Fibroblast of skin of abdomen (primary cell): Measurements from ENCODE around the gene MEX3D.
A peak's percentile ranks its signal among the peaks of the same experiment; 100 is the strongest.

Experiments used
- DNase-seq: peaks from one replicate; pipeline ENCODE4 v3.0.0-alpha.2; 2013

Gene MEX3D

DNA sequence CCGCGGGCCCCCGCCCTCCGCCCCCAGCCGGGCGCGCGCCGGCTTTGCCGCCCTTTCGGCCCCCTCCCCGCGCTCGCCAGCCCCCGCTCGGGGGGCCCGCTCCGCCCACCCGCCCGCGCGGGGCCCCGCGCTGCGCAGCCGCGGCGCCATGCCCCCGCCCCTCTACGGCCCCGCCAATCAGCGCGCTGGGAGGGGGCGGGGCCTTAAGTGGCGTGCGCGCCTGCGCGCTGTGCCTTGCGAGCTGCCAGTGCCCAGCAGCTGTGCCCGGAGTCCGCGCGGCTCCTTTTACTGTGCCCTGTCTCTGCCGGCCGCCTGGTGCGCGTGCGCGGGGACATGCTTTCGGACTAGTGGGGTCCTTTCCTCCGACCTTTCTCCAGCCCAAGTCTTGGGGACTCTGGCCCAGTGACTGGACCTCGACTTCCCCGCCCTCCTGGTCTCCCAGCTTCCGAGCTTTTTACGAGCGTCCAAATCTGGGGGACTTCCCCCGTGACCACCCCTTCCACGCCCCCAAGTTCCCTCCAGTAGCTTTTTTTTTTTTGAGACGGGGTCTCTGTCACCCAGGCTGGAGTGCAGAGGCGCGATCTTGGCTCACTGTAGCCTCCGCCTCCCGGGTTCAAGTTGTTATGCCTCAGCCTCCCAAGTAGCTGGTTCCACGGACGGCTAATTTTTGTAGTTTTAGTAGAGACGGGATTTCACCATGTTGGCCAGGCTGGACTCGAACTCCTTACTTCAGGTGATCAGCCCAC is 24.8 kb upstream of the MEX3D start, which contains the start of gene MBD3:
TSS of gene MBD3 (minus strand) at position 111 of the 746 bp plus-strand sequence. CDS start 234 bp downstream, outside the sequence.
- DNase-seq, result peak; percentile 92

- DNase-seq, result peak; percentile 91
Observed at GRCh38 chr19:1592024-1592754, 24.1 kb upstream of the MEX3D start.

- no peak for DNase-seq
Observed at GRCh38 chr19:1591421-1592023, 23.4 kb upstream of the MEX3D start.

DNA sequence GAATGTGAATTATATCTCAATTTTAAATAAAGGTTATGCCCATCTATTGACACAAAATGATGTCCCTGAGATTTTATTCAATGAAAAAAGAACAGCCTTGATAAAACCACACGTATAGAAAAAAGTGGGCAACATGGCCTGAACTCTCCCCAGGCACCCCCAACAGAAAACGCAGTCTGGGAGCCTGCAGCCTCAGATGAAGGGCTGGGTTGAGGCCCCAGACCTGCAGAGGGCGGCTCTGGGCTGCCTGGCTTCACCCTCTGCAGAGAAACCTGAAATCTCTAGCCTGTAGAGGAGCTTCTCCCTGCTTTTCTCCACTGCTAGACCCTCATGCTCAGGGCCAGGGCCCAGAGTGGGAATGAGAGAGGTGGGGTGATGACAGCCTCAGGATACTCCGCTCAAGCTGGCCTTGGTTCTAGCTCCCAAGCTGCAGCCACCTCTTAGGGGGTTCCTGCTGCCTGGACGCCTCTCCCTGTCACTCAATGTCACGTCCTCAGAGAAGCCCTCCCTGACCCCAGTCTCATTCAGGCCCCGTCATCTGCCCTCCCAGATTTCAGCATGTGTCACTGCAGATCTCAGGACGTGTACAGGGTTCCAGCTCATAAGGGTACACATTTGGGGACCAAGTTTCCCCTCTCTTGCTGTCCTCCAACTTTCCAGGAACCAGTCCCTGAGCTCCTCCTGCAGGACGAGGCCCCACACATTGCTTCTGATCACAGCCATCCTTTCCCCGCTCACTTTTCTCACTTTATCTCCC is 22.7 kb upstream of the MEX3D start:
- DNase-seq, result peak; percentile 26

- no peak for DNase-seq
Observed at GRCh38 chr19:1587872-1588271, 19.7 kb upstream of the MEX3D start.

DNA sequence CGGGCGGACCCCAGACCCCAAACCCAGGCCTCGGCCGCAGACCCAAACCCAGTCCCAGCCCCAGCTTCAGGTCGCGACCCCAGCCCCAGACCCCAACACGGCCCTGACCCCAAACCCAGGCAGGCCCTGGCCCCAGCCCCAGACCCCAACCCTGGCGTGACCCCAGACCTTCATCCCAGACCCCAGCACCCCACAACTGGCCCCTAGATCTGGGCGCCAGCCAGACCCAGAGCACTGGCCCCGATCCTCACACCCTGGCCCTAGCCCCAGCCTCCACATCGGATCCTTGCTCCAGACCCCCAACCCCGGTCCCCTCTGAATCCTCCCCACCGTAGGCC is 17.1 kb upstream of the MEX3D start:
- no peak for DNase-seq

DNA sequence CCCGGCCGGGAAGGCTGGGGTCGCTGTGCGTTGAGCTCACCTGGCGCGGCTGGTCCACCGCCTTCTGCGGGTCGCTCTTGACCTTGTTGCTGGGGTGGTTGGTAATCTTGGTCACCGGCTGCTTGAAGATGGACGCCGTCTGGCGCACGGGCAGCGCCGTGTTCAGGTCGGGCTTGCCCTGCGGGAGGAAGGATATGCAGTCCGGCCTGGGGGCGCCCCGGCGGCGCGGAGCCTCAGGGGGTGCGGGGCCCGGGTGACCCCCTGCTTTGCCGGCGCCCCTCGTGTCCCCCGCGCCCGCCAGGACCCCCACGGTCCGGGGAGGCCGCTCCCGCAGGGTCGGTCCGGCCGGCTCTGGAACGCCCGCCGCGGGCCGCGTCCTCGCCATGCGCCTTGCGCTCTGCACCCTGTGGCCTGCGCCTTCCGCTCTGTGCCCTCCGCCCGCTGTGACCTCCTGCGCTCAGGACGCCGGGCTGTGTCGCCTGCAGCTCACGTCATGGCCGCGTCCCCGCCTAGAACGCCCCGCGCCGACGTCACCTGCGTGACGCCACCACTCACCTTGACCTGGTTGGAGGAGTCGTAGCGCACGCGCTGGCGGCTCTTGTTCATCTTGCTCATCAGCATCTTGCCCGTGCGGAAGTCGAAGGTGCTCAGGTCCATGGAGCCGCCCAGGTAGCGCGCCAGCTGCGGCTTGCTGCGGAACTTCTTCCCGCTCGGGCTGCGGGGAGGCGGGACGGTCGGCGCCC is 16.5 kb upstream of the MEX3D start:
- DNase-seq, result no peak

DNA sequence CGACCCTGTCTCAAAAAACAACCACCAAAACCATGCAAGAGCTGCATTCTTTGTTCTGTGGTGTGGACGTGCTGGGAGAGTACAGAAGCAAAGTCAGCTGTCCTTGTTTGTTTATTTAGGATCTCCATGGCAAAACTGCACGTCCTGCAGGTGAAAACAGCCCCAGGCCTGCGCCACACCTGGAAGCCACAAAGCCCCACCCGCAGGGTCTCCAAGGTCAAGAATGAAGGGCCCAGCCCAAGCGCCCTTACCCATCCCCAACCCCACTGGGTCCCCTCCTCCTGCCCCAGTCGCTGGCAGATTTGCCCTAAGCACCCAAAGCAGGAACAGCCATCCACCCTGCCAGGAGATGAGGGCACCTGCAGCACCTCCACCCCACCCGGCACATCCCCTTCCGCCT is 14.1 kb upstream of the MEX3D start:
- DNase-seq, result no peak

DNA sequence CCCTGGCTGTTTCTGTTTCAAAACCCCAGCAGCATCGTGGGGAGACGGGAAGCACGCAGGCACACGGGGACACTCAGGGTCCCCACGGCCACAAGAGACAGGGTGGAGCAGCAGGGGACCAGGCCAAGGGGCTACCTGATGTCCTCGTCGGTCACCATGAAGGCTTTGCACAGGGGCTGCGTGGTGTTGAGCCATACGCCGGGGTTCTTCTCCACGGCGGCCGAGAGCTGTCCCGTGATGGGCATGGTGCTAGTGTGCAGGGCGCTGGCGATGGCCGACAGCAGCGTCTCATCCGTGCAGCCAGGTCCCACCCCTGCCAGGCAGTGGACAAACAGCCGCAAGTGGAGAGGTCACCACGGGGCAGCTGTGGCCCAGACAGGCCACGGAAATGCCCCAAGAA is 12.8 kb upstream of the MEX3D start:
- no peak for DNase-seq

GRCh38 chr19:1580382-1580781 is 12.3 kb upstream of the MEX3D start:
- no peak for DNase-seq

DNA sequence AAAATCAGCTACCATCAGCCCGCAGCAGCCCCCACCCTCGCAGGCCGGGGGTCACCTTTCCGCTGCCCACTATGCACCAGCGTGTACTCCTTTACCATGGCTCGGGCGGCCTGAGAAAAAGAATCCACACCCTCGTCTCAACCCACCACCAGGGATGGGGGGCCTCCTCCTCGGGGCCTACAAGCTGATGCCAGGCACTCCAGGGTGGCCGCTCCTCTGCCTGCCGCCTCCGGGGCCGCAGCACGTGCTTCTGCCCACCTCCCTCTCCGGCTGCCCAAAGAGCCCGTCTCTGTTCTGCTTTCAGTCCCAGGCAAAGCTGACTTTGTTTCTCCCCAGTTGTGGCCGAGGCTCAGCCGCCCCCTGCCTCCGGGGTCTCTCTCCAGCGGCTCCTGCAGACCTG is 11.1 kb upstream of the MEX3D start:
- no peak for DNase-seq

DNA sequence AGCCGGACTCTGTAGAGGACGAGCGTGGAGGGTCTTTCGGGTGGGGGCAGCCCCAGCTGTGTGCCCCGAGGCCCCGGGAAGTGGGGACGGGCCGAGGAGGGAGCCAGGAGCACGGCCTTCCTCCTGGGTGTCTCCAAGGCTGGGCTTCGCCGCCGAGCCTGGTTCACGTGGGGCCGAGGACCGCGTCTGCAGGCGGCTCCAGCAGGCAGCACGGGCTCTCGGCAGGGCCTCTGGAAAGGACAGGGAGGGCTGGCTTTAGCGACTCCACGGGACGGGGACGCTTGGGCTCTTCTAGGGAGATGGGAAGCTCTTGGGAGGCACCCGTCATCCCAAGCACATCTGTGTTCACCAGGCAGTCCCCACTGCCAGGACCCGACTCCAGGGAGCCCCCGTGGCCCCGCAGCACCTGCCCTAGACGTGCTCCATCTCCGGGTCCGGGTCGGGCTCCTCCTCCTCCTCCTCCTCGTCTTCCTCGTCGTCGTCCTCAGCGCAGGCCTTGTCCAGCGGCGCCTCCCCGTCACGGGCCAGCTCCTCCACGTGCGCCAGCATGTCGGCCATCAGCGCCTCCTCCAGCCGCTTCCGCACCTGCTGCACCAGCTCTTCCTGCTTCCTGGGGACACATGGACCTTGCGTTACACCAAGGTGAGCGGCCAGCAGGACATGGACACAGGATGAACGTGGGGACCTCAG is 9.9 kb upstream of the MEX3D start:
- DNase-seq, result no peak

DNA sequence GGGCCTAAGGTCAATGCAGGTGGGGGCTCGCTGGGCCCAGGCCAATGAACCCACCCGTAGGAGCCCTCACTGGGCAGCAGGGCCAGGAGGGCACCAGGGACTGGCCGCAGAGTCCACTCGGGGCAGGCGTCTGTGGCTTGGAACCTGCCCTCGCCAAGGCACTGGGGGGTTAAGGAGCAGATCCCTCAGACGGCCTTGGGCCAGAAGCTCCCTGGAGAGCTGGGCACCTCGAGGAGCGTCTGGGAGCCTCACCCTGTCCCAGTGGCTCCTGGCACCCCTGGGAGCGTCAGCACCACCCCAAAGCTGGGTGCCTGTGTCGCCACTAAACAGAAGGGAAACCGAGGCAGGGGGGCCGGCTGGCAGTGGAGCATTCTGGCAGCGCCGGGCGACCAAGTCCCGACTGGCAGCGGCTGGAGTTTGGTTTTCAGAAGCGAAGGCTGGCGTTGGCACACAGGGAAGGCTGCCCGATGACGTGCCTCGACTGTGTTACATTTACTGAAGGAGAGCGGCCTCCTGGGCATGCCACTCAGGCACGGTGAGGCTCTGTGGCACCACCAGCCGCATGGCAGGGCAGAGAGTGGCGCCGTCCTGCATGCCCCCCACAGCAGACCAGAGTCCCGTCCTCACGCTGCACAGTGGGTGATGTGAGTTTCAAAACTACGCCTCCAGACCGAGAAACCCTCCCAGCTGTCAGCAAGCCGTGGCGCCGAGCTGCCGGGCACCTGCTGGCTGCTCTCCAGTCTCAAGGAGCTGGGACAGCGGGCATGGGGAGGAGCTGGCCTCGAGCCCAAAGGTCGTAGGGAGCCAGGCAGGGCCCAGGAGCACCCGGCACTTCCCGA is 9.2 kb upstream of the MEX3D start:
- DNase-seq, result no peak

DNA sequence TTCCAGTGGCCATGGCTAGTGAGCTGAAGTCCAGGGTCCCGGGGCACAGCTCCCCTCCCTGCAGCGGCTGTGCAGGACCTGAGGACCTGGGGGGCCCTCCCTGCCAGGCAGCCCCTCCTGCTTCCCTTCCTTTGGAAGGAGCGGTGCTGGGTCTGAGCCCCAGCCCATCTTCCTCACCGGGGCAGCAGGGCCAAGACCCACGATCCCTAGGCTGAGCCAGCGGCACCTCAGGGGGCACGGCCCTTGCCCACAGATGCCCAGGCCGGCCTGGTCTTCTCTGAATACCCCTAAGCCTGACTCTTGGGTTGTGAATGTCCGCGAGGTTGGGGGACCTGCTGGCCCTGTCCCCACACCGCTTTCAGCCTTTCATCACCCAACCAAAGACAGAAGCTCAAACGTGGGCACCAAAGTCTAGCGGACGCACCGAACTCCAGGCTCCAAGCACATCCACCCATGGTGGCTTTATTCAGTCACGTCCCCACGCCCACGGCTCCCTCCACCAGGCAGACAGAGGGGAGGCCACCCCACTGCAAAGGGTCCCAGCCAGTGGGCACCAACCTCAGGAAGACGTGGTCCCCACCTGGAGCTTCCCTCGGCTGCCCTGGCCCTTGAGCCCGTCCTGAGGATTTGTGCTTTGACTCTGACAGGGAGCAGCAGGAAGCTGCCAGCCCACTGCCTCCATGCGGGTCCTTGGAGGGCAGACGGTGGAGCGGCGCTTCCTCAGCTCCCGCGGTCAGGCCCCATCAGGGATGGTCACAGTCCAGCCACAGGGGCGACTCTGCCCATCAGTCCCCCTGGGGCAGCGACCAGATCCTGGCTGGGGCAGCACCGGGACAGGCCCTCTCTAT is 8.3 kb upstream of the MEX3D start:
- DNase-seq, result no peak

DNA sequence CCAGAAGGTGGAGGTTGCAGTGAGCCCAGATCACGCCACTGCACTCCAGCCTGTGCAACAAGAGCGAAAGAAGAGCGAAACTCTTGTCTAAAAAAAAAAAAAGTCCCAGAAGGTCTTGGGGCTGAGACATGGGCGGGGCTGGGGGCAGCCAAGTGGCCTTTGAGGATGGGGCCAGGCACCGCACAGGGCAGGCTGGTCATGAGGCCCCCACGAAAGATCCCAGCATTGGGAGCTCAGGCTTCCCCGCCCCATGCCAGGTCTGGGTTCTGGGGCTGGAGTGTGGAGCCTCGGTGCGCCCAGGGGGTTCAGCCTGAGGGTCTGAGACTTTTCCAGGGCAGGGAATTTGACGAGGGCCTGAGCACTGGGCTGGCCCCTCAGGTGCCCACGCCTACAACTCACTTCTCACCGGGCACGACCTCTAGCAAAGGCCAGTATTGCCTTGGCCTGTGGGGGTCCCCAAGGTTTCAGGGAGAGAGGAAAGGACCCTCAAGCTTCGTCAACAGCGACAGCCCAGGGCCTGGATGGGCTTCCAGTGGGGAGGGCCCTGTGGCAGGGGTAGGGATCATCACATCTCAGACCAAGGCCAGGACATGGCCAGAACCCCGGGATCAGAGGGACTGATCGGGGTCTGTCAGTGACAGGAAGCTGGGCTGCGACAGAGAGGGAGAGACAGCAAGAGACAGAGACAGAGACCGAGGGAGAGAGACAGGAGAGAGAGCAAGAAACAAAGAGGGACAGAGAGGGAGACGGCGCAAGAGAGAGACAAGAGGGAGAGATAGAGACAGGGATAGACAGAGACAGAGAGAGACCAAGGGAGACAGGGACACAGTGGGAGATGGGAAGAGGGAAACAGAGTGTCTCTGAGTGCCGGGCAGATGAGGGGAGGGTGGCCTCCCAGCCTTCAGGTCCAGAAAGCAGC is 7.5 kb upstream of the MEX3D start:
- DNase-seq, result no peak

DNA sequence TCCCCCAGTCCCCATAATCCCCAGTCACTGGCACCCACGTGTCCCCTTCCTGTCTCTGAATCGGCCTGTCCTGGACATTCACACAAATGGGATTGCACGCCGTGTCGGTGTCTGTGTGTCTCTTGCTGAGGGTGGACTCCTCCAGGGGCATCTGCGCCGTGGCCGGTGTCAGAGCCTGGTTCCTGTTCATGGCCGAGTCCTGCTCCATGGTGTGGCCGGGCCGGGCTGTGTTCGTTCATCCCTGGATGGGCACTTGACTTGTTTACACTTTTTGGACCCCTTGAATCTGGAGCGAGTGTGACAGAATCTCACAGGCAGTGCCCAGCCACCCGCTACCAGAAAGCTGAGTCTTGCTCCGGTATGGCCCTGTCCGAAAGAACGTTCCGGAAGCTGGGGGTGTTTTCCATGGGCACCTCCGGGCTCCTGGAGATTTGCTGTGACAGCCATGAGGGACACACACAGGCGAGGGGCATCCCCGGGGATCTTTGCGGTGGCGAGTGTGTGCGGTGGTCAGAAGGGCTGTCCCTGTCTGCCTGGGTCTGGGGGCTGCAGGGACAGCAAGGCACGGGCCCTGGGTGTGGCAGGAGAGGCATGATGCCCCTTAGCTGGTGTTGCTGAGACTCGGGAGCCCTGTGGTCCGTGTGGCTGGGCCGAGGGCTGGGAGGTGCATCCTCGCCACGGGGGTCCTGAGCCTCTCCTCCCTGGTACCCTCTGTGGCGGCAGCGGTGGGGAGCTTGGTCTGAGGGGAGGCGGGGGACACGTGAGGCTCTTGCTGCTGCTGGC is 6.4 kb upstream of the MEX3D start:
- no peak for DNase-seq

GRCh38 chr19:1572795-1573194 is 4.7 kb upstream of the MEX3D start:
- DNase-seq, result no peak

DNA sequence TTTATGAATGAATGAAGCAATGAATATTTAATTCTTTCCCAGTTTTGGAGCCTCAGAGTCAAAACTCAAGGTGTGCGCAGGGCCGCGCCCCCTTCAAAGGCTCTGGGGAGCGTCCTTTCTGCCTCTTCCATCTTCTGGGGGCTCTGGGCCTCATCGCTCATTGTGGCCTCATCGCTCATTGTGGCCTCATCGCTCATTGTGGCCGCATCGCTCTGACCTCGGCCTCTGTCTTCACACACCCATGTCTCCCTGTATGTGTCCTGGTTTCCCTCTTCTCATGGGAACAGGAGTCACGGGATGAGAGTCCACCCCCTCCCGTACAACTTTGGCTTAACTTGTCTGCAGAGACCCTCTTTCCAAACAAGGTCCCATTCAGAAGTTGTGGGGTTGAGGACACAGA is 3.2 kb upstream of the MEX3D start:
- no peak for DNase-seq
